Measurements from ENCODE around the gene PAX3.

The PAX3 gene

GRCh38 chr2:222309766-222310165 is 11.0 kb upstream of the PAX3 start:
- FAIRE-seq = no peak

- no peak for FAIRE-seq
These were observed 10.6 kb upstream of the PAX3 start for GRCh38 chr2:222309361-222309760.

GRCh38 chr2:222307978-222308730 is 9.4 kb upstream of the PAX3 start:
- no peak for FAIRE-seq

- FAIRE-seq = no peak
These were observed 8.5 kb upstream of the PAX3 start for GRCh38 chr2:222307143-222307756.

GRCh38 chr2:222306393-222307142 is 7.8 kb upstream of the PAX3 start:
- no peak for FAIRE-seq

GRCh38 chr2:222305516-222306392 is 7.0 kb upstream of the PAX3 start:
- no peak for FAIRE-seq

GRCh38 chr2:222304737-222305515 is 6.1 kb upstream of the PAX3 start:
- FAIRE-seq = no peak

GRCh38 chr2:222303828-222304736 is 5.3 kb upstream of the PAX3 start:
- FAIRE-seq = no peak

- no peak for FAIRE-seq
These were observed 4.4 kb upstream of the PAX3 start for GRCh38 chr2:222303045-222303827.

- FAIRE-seq = no peak
These were observed 3.6 kb upstream of the PAX3 start for GRCh38 chr2:222302178-222303018.

GRCh38 chr2:222301796-222302118 is 3.0 kb upstream of the PAX3 start:
- FAIRE-seq = no peak

GRCh38 chr2:222301053-222301795 is 2.4 kb upstream of the PAX3 start:
- FAIRE-seq = no peak

GRCh38 chr2:222300726-222301052 is 1.9 kb upstream of the PAX3 start:
- FAIRE-seq = no peak

- no peak for FAIRE-seq
These were observed 1.3 kb upstream of the PAX3 start for GRCh38 chr2:222299906-222300725.

- no peak for FAIRE-seq
These were observed 842 bp downstream of the PAX3 start for GRCh38 chr2:222298001-222298310.

- FAIRE-seq = no peak
These were observed 1.2 kb downstream of the PAX3 start for GRCh38 chr2:222297600-222297935.

GRCh38 chr2:222296911-222297599 is 1.7 kb downstream of the PAX3 start:
- no peak for FAIRE-seq
